Measurements from ENCODE around the gene BMAL1.

- no peak for TF ChIP-seq CTCF (IDR thresholded peaks at IDR 0.05 in 4 of 5, conservative IDR thresholded peaks at IDR 0.05 in 1 of 5)
- no peak for TF ChIP-seq POLR2A (IDR thresholded peaks at IDR 0.05)
Observed at GRCh38 chr11:13380731-13381130, 103.1 kb downstream of the BMAL1 start.

All from gastrocnemius medialis (tissue), 4 donors.